AG04449 (cell line): ENCODE results near the gene PON1.

Source experiments
- CTCF ChIA-PET: fragments of 350-600 bp; formaldehyde crosslinking; extraction: SDS; loops from one replicate; lab custom pipeline; 2021; ENCODE audit warnings: antibody characterized with exemption; lab: Yijun Ruan, JAX
- POLR2A ChIA-PET: fragments of 400-600, 350-600 bp; formaldehyde crosslinking; extraction: SDS; loops from one replicate; lab custom pipeline; 2020; ENCODE audit warnings: antibody characterized with exemption, inconsistent platforms; lab: Yijun Ruan, JAX
- DNase-seq: peaks from one replicate; pipeline ENCODE4 v3.0.0-alpha.2; 2010; ENCODE audit warnings: low read depth, low spot score
- H3K4me3 ChIP-seq: 2 replicates; pipeline ENCODE4 v1.5.1; 2011; ENCODE audit warnings: low read depth, mild to moderate bottlenecking, control low read depth, low read length
- TF ChIP-seq, protein P1 (sequence below): IDR thresholded peaks from one replicate; pipeline ENCODE4 v1.5.1; 2011; ENCODE audit warnings: mild to moderate bottlenecking, moderate library complexity, low read length, control low read depth, inconsistent platforms; ENCODE audit not compliant: insufficient read depth; ENCODE audit errors: missing control alignments

The PON1 gene

DNA sequence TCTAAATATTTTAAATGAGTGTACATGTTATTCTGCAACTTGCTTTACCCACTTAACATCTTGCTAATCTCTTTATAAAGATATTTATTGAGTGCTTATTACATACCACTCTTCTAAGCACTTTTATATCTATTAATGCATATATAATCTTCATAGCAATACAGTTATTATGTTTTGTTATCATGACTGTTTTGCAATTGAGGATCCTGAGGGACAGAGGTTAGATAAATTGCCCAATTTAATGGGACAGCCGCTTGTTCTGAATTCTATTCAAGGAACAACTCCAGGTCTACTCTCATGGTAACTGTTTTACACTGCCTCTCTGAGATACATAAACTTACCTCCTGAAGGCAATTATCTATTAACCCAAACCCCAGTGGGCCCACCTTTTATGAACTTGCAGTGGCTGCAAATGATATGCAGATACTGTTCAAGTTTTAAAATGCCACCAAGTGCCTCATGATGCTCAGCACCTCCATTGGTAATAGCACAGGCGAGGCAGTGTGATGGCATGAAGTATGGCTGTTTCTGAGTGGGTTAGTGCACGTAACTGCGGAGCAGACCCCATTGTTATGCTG, 60.5 kb downstream of the PON1 start:
- no peak overlapping the region for H3K4me3 ChIP-seq
- CTCF ChIA-PET, result no interaction called here
- TF ChIP-seq, protein P1, sequence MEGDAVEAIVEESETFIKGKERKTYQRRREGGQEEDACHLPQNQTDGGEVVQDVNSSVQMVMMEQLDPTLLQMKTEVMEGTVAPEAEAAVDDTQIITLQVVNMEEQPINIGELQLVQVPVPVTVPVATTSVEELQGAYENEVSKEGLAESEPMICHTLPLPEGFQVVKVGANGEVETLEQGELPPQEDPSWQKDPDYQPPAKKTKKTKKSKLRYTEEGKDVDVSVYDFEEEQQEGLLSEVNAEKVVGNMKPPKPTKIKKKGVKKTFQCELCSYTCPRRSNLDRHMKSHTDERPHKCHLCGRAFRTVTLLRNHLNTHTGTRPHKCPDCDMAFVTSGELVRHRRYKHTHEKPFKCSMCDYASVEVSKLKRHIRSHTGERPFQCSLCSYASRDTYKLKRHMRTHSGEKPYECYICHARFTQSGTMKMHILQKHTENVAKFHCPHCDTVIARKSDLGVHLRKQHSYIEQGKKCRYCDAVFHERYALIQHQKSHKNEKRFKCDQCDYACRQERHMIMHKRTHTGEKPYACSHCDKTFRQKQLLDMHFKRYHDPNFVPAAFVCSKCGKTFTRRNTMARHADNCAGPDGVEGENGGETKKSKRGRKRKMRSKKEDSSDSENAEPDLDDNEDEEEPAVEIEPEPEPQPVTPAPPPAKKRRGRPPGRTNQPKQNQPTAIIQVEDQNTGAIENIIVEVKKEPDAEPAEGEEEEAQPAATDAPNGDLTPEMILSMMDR, result no peak
- POLR2A ChIA-PET, result no interaction called here
- DNase-seq, result no peak

GRCh38 chr7:95262875-95263274, 61.5 kb downstream of the PON1 start:
- DNase-seq, result no peak
- ChIA-PET CTCF (no interaction called here), POLR2A (no interaction called here)
- TF ChIP-seq, protein P1, result no peak
- no peak overlapping the region for H3K4me3 ChIP-seq

- ChIA-PET CTCF (interaction anchor here (1.4 kb wide), 1 partner anchor 216 kb away, joined by 3 read pairs; no protein-coding TSS in a partner anchor), POLR2A (no interaction called here)
- TF ChIP-seq, protein P1, result no peak
- no peak for DNase-seq
- H3K4me3 ChIP-seq, result no peak overlapping the region
Measured at GRCh38 chr7:95261895-95262415, 62.4 kb downstream of the PON1 start.

GRCh38 chr7:95255691-95256090, 68.6 kb downstream of the PON1 start:
- no peak for DNase-seq
- H3K4me3 ChIP-seq, result no peak overlapping the region
- TF ChIP-seq, protein P1, result no peak
- ChIA-PET POLR2A (no interaction called here), CTCF (no interaction called here)

DNA sequence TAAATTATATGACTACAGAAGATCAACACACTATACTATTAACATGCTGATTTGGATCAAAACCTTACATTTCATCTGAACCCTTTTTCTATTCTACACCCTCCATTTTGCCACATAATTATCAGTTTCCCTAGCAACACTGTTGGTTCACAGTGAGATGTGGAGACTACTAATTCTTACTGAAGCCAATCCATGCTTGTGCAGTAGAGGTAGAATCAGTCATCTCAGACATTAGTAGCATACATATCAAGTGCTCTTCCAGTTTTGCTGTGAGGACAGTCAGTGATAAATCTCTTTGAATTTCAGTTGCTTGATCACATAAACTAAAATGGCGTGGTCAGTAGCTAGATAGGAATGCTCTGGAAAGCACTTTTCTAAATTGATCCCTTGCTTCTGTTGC, 70.3 kb downstream of the PON1 start:
- no peak for DNase-seq
- H3K4me3 ChIP-seq, result no peak overlapping the region
- TF ChIP-seq, protein P1, result no peak
- POLR2A ChIA-PET, result no interaction called here
- CTCF ChIA-PET, result interaction anchor here (1.3 kb wide), 1 partner anchor 224 kb away, joined by 3 read pairs; no protein-coding TSS in a partner anchor

- ChIA-PET CTCF (interaction anchor here (0.9 to 1.9 kb wide), 2 partner anchors 260 to 803 kb away, joined by 3 to 7 read pairs; no protein-coding TSS in a partner anchor), POLR2A (no interaction called here)
- TF ChIP-seq, protein P1, result no peak
- no peak for DNase-seq
- H3K4me3 ChIP-seq, result no peak overlapping the region
Measured at GRCh38 chr7:95251966-95252365, 72.4 kb downstream of the PON1 start.
